ENCODE measurements around the gene MDN1.

The MDN1 gene

GRCh38 chr6:89604653-89605052, 214.9 kb downstream of the MDN1 start:
- DNase-seq: no peak
- TF ChIP-seq, protein P1, sequence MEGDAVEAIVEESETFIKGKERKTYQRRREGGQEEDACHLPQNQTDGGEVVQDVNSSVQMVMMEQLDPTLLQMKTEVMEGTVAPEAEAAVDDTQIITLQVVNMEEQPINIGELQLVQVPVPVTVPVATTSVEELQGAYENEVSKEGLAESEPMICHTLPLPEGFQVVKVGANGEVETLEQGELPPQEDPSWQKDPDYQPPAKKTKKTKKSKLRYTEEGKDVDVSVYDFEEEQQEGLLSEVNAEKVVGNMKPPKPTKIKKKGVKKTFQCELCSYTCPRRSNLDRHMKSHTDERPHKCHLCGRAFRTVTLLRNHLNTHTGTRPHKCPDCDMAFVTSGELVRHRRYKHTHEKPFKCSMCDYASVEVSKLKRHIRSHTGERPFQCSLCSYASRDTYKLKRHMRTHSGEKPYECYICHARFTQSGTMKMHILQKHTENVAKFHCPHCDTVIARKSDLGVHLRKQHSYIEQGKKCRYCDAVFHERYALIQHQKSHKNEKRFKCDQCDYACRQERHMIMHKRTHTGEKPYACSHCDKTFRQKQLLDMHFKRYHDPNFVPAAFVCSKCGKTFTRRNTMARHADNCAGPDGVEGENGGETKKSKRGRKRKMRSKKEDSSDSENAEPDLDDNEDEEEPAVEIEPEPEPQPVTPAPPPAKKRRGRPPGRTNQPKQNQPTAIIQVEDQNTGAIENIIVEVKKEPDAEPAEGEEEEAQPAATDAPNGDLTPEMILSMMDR (IDR thresholded peaks at IDR 0.05; ENCODE audit: low read depth, low read length): no peak
- Histone ChIP-seq H3K36me3 (no peaks in the 10 kb centered on the region), H3K4me3 (ENCODE audit: low read depth, low read length) (no peak overlapping the region), H3K9me3 (no peaks in the 10 kb centered on the region), H3K27me3 (no peaks in the 10 kb centered on the region), H3K4me1 (no peaks in the 10 kb centered on the region)

- H3K9me3 ChIP-seq: no peaks in the 10 kb centered on the region
- no peak for DNase-seq
- TF ChIP-seq, protein P1 (IDR thresholded peaks at IDR 0.05; ENCODE audit: low read depth, low read length): no peak
Measured at GRCh38 chr6:89602166-89602565, 217.4 kb downstream of the MDN1 start.

DNA sequence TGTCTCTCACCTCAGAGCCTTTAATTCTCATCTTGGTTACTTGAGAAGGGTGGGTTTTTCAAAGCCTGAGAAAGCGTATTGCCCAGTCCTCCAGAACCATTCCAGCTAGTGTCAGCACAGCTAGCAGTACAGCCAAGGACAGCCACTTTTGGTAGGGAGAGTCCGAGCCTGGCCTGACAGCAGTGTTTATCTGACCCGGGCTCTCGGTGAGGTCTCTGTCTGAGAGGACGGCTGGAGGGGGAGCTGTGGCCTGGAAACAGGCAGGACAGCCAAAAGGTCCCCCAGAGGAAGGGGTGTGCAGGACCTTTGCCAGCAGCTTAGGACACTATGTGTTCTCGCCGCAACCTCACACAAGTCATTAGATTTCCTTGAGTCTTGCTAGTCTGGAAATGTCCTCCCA, 219.9 kb downstream of the MDN1 start:
- DNase-seq: no peak
- no peaks in the 10 kb centered on the region for H3K4me1 ChIP-seq

More at GRCh38 chr6:89602166-89602565, 217.4 kb downstream of the MDN1 start:
- H3K36me3 ChIP-seq: no peaks in the 10 kb centered on the region
- H3K27me3 ChIP-seq: no peaks in the 10 kb centered on the region
- H3K4me1 ChIP-seq: no peaks in the 10 kb centered on the region
- no peak overlapping the region for H3K4me3 ChIP-seq (ENCODE audit: low read depth, low read length)

GRCh38 chr6:89597988-89598387, 221.6 kb downstream of the MDN1 start:
- DNase-seq: no peak
- TF ChIP-seq, protein P1 (IDR thresholded peaks at IDR 0.05; ENCODE audit: low read depth, low read length): peak; percentile 33
- H3K36me3 ChIP-seq: no peaks in the 10 kb centered on the region
- H3K4me3 ChIP-seq (ENCODE audit: low read depth, low read length): no peak overlapping the region
- H3K27me3 ChIP-seq: no peaks in the 10 kb centered on the region
- H3K4me1 ChIP-seq: no peaks in the 10 kb centered on the region
- H3K9me3 ChIP-seq: no peaks in the 10 kb centered on the region

More for the DNA sequence above, 219.9 kb downstream of the MDN1 start:
- no peaks in the 10 kb centered on the region for H3K9me3 ChIP-seq
- H3K36me3 ChIP-seq: no peaks in the 10 kb centered on the region
- TF ChIP-seq, protein P1 (IDR thresholded peaks at IDR 0.05; ENCODE audit: low read depth, low read length): no peak
- H3K27me3 ChIP-seq: no peaks in the 10 kb centered on the region
- H3K4me3 ChIP-seq (ENCODE audit: low read depth, low read length): no peak overlapping the region

- no peaks in the 10 kb centered on the region for H3K9me3 ChIP-seq
- no peaks in the 10 kb centered on the region for H3K27me3 ChIP-seq
- DNase-seq: no peak
- H3K4me3 ChIP-seq (ENCODE audit: low read depth, low read length): no peak overlapping the region
- H3K4me1 ChIP-seq: no peaks in the 10 kb centered on the region
- H3K36me3 ChIP-seq: no peaks in the 10 kb centered on the region
- TF ChIP-seq, protein P1 (IDR thresholded peaks at IDR 0.05; ENCODE audit: low read depth, low read length): no peak
Measured at GRCh38 chr6:89597372-89597771, 222.2 kb downstream of the MDN1 start.

- TF ChIP-seq, protein P1 (IDR thresholded peaks at IDR 0.05; ENCODE audit: low read depth, low read length): no peak
- peak; percentile 50 for DNase-seq
- Histone ChIP-seq H3K36me3 (no peaks in the 10 kb centered on the region), H3K4me3 (ENCODE audit: low read depth, low read length) (no peak overlapping the region), H3K9me3 (no peaks in the 10 kb centered on the region), H3K4me1 (no peaks in the 10 kb centered on the region), H3K27me3 (no peaks in the 10 kb centered on the region)
Measured at GRCh38 chr6:89596484-89596883, 223.1 kb downstream of the MDN1 start.
